AG10803 (cell line): Measurements from ENCODE around the gene ATP2B1.

Source experiments
- DNase-seq: peaks from one replicate; pipeline ENCODE4 v3.0.0; 2010; ENCODE audit warnings: low read depth
- H3K4me3 ChIP-seq: 2 replicates; pipeline ENCODE4 v1.5.1; 2011; ENCODE audit warnings: mild to moderate bottlenecking, low read length, control low read depth
- TF ChIP-seq, protein P1 (sequence below): conservative IDR thresholded peaks from 2 replicates; pipeline ENCODE4 v1.5.1; 2011; ENCODE audit warnings: mild to moderate bottlenecking, low read length, control low read depth, inconsistent platforms

The ATP2B1 gene

DNA sequence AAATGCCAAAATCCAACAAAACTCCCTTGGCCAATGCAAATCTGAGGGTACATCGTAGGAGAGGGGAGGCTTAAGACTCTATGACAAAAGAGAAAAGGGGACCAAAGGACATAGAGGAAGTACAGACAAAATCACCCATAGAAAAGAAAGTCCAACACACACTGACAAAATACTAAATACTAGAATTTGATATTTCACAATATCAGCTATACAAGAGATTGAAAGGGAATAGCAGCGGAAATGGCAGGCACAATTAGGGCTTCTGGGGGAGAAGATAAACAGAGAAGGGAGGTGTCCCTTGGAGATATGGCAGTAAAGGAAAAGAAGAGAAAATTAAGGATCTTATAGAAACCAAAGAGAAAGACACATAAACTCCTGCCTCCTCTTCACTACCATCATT, 29.0 kb downstream of the ATP2B1 start:
- no peak for DNase-seq
- TF ChIP-seq, protein P1, sequence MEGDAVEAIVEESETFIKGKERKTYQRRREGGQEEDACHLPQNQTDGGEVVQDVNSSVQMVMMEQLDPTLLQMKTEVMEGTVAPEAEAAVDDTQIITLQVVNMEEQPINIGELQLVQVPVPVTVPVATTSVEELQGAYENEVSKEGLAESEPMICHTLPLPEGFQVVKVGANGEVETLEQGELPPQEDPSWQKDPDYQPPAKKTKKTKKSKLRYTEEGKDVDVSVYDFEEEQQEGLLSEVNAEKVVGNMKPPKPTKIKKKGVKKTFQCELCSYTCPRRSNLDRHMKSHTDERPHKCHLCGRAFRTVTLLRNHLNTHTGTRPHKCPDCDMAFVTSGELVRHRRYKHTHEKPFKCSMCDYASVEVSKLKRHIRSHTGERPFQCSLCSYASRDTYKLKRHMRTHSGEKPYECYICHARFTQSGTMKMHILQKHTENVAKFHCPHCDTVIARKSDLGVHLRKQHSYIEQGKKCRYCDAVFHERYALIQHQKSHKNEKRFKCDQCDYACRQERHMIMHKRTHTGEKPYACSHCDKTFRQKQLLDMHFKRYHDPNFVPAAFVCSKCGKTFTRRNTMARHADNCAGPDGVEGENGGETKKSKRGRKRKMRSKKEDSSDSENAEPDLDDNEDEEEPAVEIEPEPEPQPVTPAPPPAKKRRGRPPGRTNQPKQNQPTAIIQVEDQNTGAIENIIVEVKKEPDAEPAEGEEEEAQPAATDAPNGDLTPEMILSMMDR: no peak
- no peak overlapping the region for H3K4me3 ChIP-seq

DNA sequence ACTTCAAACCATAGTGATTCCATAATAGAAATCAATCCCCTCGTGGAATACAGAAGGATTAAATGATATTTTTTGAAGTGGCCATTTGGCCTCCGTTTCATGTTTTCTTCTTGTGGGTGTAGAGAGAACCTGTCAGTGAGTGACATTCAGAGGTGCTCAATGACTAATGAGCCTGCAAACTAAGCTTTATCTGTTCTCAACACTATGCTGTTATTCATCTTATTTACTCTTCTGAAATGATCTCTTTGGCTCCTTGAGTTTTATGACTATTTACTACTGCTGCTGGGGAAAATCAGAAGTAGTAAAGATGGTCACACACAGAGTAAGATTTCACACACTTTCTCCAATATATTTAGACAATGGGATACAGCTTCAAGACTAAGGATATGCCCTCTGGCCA, 30.4 kb downstream of the ATP2B1 start:
- H3K4me3 ChIP-seq: no peak overlapping the region
- no peak for DNase-seq
- TF ChIP-seq, protein P1: no peak

DNA sequence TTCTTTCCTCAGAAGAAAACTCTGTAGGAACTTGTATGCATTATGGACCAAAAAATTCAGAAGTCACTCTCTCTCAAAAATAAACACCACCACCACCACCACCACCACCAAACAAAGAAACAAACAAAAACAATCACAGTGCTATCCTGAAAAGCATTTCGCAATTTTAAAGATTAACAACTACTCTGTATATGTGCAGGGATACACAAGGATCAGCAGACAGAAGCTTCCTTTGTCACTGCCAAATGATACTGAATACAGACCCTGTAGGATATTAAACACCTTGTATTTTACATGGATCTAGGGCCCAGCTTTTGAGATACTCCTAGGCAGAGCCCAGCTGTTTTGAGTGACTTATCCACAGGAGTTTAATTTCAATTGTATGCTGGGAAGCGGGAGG, 31.7 kb downstream of the ATP2B1 start:
- TF ChIP-seq, protein P1: no peak

DNA sequence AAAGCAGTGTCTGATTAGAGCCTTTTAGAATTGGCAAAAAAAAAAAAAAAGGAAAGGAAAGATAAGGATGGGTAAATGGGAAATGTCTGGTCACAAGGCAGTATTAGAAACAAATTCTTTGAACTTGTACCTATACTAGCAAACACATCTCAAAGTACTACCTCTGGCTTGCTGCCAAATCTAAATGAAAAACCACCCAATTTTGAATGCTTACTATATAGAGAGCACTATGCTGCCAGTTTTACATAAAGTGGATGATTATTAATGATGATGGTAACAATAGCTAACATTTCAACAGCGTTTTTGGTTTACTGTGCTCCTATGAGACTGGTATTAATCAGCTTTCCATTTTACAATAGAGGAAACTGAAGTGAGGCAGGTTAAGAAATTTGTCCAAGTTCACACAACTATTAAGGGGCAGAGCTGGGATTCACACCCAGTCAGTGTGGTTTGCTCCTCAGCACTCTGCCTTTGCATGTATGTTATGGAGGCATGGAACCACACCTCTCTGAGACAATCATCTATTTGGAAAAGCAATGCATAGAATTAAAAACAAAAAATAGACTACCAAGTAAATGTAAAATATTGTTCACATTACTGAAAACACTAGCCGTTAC, 34.2 kb downstream of the ATP2B1 start:
- TF ChIP-seq, protein P1: no peak
- DNase-seq: no peak
- H3K4me3 ChIP-seq: no peak overlapping the region

More for the DNA sequence above, 31.7 kb downstream of the ATP2B1 start:
- H3K4me3 ChIP-seq: no peak overlapping the region
- DNase-seq: no peak

DNA sequence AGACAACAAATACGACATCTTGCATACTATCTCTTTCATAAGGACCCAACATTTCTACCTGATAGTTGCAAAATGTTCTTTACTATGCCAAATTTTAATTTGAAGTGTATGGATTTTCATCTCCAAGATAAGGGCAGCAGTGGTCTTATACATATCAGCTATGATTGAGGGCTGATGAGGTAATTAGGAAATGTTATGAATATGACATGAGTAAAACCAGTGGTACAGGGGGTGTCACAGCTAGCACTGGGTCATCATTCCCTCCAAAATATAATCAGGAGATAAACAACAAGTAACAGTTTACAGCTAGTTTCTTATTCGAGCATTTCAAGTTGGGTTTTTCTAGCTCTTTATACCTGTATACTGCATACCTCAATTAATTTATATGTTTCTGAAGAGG, 35.0 kb downstream of the ATP2B1 start:
- DNase-seq: no peak
- H3K4me3 ChIP-seq: no peak overlapping the region
- TF ChIP-seq, protein P1: no peak

DNA sequence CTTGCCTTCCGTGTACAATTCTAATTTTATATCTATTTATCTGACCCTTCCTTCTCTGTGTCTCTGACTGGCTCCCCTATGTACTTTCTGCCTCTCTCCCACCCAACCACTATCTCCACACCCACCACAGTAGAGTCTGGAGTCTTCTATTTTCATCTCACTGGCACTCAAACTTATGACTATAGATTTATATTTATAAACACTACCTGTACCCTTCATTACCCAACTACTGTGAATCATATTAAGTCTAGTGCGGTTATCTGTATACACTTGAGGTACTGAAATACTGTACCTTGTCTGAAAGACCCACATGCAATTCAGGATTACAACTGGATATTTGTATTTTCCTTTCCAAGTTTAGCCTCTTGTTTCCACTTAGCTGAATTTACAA, 36.1 kb downstream of the ATP2B1 start:
- TF ChIP-seq, protein P1: no peak
- no peak overlapping the region for H3K4me3 ChIP-seq
- no peak for DNase-seq

DNA sequence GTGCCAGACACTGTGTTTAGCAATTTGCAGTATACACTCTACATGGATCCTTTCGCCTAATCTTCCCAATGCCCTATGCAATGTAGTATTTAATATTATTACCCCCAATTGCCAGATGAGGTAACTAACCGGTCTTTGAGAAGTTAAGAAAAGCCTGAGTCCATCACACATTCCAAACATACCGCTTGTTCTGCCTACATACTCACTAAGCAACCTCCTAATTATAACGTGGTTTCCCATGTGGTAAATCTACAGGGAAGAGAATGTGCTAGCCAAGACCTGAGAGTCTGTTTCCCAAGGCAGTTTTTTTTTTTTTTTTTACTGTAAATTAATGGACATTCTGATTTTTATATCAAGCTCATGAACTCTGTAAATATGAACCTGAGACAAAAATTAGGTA, 37.2 kb downstream of the ATP2B1 start:
- TF ChIP-seq, protein P1: no peak
- DNase-seq: peak; percentile 94
- H3K4me3 ChIP-seq: no peak overlapping the region
